Fibroblast of skin of left quadriceps (primary cell): Measurements from ENCODE around the gene NKG7.

Experiments used
- DNase-seq, 2 experiments: peaks; one replicate each; pipeline ENCODE4 v3.0.0-alpha.2; 2013; ENCODE audit warnings: low read depth in 2 of 2

The NKG7 gene

DNA sequence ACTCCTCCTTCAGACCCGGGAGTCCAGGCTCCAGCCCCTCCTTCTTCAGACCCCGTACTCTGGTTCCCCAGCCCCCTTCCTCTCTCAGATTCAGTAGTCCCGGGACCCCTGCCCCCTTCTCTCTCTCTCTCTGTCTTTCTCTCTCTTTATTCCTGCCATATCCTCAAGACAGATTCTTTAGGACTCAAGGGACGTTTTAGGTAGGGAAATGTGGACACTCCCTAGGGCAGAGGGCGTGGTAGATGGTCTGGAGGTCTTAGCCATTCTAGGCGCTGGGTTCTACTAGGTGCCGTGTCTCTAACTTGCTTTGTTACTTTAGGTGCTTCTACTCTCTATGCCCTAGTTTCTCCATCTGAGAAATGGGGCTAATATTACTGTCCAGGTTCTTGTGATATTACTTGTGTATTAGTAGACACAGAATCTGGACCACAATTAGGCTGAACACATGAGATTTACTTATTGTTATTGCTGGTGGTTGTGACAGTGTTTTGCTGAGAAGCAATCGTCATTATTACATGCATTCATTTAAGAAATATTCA lies 18.7 kb upstream of the NKG7 start:
- no peak for DNase-seq

DNA sequence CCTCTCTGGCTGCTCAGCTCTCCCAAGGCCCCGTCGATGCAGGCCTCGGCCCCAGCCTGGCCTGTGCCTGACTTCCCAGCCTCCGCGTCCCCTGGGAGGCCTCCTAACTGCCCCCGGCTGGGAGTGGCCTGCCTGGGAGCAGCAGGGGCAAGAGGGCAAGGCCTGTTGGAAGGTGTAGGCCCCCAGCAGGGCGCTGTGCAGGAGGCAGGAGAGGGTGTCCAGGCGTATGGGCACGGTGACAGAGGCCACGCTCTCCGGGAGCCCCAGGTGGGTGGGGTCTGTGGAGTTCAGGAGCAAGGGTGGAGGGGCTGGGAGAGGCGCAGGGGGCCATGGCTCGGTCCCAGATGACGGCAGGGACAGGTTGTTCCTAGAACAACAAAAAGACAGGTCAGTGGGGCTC lies 16.7 kb upstream of the NKG7 start:
- no peak for DNase-seq

DNA sequence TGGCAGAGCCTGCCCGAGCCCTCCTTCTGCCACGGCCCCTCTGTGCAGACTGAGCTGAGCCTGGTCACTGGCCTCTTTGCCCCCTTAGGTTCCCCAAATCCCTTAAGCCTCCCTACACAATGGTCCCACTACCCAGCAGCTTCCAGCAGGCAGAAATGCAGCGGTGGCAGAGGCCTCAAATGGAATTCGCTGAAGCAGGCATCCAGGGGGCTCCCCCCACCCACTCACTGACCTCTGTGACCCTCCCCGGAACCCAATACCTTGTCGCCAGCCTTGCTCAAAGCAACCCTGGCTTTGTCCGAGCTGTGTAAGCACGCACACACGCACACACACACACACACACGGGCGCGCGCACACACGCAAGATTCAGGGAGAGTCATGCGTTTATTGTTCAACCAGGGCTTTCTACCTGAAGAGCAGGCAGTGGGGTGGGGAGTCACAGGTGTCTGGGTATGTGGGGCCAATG lies 15.5 kb upstream of the NKG7 start, which contains the start of gene LIM2:
Gene LIM2, minus strand, starts transcription at position 51 of the 466 bp plus-strand sequence. CDS start 531 bp downstream, outside the sequence.
- DNase-seq: no peak

DNA sequence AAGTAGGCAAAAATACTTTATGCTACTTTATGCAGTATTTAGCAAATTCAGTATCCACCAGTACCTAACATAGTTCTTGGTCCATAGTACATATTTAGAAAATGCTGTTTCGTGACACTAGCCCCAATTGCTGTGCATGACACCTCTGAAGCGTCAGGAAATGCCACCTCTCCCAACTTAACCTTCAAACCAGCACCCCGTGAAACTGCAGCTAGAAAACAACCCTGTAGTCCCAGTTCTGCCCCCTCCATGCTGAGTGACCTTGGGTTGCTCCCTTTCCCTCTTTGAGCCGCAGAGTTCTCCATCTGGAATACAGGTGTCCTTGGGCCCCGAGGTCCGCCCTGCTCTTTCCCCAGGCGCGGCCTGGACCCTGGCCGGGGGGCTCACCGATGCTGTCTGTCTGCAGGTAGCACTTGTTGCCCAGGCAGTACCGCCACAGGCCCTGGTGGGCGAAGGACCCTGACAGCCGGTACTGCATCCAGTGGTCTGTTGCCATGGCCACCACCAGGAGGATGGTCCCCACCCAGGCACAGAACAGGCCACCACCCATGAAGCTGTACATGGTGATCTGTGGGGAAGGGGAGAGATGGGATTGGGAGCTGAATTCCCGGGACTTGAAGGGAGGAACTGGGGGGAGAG lies 14.5 kb upstream of the NKG7 start:
- DNase-seq: no peak

DNA sequence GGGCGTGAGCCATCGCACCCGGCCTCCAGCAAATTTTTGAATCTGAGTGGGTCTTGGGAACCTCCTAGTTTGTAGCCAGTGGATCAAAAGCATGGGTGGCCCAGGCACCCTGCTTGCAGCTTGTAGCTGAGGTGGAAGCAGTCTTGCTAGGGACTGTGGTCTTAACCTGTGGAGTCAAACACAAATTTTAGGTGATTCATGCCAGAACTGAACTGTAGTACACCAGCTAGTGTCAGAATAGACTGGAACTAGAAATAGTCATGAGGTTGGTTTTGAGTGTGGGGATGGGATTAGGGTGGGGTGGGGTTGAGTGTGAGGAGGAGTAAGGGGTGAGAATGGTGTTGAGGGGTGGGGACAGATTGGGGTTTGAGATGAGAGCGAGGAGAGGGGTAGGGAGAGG lies 9.6 kb upstream of the NKG7 start:
- DNase-seq: no peak

DNA sequence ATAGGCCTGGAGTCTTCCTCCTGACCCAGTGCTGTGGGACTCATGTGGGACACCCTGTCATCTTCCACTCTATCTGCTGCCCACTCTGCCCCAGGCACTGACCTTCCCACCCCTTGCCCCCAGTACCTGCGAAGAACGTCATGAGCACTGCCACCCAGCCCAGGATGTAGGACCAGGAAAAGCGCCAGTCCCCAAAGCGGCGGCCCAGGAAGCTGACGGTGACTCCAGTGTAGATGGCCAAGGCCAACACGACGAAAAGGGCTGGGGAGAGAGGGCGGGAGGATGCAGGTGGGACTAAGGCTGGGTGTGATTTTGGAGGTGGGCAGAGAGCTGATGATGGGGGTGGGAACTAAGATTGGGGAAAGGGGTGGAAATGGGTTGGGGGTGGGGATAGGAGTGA lies 7.9 kb upstream of the NKG7 start:
- DNase-seq: no peak

DNA sequence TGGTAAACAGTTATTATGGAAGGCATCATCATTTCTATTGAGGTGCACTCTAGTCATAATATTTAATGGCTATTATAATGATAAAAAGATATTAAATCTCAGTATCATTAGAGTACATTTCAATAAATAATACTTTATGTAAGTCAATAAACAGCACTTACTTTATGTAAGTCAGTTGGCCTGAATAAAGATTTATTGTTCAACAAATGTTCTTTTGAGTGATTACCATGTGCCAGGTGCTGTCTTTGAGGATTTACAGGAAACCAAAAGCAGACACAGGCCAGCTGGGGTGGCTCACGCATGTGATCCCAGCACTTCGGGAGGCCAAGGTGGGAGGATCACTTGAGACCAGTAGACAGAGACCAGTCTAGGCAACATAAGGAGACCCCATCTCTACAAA lies 5.0 kb upstream of the NKG7 start:
- no peak for DNase-seq

DNA sequence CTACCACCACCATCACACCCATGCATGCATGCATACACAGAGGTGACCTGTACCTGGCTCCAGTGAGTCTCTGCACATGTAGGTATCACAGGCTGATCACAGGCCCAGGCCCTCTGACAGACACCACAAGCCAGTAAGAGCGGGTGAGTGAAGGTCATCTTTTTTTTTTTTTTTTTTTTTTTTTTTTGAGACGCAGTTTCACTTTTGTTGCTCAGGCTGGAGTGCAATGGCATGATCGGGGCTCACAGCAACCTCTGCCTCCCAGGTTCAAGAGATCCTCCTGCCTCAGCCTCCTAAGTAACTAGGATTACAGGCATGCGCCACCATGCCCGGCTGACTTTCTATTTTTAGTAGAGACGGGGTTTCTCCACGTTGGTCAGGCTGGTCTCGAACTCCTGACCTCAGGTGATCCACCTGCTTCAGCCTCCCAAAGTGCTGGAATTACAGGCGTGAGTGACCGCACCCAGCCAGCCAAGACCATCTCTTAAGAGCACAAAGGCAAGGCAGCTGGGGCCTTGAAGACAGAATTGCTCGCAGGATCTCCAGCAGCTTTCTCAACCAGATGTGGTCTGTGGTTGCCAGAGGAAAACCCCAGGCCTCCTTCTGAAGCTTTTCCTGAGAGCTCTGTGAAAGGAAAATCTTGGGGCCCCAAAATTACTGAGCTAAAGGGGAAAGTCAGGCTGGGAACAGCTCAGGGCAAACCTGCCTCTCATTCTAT lies 3.2 kb upstream of the NKG7 start:
- no peak for DNase-seq

DNA sequence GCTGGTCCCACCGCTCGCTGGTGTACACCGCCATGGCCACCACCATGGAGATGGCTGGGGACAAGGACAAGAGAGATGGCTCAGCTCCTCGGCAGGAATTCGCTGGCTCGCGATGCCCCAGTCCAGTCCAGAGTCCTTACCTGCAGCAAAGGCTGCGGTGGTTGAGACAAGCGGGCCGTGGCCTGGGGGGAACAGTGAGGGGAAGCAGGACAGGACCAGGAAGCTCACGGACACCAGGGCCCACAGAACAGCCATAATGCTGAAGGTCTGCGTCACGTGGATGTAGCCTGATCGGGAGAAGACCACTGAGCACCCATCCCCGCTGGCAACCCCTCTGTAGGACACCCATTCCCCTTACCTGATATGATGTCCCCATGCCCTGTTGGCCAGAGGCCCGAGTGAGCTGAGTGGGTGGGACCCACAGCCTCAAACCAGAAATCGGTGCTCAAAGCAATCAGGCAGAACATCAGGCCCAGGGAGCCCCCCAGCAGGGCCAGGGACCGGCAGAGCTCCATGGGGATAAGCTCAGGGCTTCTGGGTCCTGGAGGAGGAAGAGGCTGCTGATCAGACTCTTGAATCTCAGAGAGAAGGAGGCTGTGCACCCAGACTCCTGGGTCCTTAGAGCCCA lies 319 bp downstream of the NKG7 start:
- DNase-seq: no peak

DNA sequence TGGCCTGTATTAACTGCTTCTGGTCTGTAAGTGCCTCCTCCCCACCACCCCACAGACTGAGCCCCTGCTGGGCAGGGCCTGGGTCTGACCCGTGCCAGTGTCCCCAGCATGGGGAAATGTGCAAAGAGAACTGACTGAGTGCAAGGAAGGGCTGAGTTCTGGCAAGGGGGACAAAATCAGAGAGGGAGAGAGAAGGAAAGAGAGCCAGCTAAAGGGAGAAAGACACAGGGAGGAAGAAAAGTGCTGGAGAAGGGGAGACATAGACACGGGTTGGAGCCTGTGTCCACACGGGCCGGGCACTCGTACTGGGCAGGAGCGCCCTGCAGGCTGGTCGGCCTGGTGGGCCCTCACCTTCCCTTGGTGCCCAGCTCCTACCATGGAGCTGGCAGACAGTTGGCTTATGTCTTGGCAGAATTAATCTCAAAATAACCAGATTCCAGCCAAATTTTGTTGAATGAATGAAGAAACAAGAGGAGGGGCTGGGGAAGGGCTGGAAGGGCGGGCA lies 1.2 kb downstream of the NKG7 start:
- DNase-seq: no peak

DNA sequence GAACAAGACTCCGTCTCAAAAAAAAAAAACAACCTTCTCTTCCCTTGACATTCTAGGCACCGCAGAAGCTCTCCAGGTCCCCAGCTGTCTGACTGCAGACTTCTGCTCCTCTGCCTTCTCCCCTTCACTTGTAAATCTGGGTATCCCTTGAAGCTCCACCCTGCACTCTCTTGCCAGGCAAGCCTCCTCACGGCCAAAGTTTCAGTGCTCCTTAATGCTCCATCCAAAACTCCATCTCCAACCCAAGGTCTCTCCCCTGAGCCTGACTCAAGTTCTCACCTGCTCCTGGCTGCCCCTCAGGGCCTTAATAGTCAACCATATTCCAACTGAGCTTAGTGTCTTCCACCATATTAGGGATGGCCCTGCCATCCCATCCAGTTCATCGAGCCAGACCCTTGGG lies 2.2 kb downstream of the NKG7 start:
- no peak for DNase-seq

DNA sequence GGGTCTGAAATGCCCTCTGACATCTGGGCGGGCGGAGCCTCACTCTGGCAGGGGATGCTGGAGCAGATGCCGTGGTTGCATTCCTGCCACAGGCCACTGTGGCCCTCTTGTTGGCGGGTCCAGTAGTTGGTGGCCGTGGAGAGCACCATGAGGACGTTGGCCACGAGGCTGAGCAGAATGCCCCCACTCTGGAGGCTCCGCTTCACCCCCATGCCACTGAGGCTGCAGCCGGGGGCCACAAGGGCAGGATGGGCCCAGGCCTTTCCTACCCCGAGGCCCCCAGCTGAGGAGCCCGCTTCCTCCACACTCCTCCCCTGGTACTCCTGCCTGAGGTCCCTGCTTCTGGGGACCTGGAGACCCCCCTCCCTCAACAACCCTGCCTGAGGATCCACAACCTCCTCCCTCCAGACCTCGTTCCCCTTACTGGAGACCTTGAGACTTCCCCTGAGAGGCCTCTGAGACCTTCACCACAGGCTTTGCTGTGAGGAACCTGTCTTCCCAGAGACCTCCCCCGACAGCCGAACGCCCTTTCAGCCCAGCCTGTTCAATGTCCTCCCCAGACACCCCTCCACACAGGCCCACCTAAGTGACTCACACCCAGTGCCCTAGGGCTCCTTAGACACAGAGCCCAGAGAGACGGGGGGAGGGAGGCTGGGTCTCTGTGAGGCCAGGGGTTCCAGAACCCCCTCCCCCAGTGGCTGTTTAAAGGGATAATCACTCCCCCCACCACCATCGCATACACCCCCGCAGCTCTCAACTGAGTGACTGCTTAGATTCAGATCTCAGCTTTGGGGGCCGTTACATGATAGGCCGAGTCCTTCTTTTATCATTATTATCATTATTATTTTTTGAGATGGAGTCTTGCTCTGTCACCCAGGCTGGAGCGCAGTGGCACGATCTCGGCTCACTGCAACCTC lies 3.8 kb downstream of the NKG7 start, which contains the start of gene CLDND2:
Gene CLDND2, minus strand, starts transcription at position 638 of the 917 bp plus-strand sequence. Its CDS starts 426 bp downstream, at position 212.
- no peak for DNase-seq

DNA sequence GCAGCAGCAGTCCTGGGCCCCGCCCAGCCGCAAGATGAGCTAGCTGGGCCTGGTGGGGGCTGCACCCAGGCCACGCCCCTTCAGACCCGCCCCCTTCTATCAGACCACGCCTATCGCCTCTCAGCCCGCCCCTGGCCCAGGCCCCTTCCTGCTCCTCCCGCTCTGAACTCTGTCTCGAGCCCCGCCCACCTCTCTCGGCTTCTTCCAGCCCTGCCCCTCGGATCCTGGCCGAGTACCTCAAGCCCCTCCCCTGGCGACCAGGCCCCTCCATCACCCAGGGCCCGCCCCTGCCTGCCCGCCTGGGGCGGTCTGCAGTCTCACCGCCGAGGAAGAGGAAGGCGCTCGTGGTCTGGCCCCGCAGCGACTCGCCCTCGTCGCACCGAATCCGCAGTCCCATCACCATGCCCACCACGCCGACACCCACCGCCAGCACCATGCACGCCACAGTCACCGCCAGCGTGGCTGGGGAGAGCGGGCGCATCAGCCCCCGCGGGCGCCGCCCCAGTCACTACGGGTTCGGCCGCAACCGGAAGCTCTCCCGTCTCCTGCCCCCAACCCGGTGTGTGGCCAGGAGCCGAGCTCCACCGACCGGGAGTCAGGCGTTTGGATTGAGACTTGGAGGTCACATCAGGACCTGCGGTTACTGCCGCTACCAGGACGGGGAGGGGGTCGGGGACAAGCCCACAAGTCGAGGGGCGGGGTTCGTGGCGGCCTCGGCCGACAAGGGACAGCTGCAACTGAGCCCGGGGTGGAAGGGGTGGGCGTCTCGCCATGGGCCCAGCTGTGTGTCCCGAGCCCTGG lies 4.7 kb downstream of the NKG7 start:
- DNase-seq: peak; percentile 97

DNA sequence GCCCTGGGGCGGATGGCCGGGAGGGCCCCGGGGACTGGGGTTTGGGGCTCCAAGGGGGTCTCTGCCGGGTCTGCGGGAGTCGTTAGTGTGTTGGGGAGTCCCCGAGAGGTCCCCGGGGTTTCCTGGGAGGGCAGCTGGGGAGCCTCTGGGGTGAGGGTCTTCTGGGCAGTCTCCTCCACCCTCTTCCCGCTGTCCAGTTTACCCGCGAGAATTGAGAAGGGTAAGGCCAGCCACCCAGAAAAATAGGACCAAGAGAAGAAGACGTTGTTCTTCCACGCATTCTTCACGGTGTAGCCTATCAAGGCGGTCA lies 5.2 kb downstream of the NKG7 start:
- DNase-seq: no peak

DNA sequence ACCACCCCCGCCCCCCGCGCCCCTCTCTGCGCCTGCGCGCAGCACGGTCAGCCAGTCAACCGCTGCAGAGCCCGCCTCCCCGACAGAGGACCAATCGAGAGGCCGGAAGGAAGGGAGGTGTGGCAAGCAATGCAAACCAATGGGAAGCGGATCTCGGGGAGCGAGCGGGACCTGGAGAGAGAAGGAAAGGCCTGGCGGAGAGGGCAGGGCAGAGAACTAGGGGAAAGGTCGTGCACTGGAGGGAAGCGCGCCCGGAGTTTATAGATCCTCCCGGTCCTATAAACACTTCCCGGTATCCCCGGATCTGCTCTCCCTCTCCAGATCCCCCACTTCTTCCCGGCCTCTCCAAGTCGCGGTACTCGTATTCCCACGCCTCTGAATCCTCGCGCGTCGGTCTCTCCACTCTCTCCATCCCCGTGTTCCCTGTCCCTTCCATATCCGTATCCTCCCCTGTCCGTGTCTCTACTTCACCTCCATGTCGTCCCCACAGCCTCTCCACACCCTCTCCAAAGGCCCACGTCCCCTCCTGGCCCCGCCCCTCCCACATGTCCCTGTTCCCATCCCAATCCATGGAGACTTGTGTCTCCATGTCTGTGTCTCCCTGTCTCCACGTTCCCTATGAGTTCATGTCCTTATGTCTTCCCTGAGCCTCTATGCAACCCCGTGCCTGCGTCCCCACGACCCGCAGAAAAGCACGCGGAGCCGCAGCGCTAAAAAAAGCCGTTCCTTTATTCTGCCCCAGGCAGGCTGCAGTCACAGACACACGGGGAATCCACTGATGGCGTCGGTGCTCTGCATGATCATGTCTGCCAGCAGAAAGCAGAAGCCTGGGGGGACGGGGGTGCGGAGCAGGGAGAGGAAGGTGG lies 5.8 kb downstream of the NKG7 start:
- peak; percentile 95 for DNase-seq

DNA sequence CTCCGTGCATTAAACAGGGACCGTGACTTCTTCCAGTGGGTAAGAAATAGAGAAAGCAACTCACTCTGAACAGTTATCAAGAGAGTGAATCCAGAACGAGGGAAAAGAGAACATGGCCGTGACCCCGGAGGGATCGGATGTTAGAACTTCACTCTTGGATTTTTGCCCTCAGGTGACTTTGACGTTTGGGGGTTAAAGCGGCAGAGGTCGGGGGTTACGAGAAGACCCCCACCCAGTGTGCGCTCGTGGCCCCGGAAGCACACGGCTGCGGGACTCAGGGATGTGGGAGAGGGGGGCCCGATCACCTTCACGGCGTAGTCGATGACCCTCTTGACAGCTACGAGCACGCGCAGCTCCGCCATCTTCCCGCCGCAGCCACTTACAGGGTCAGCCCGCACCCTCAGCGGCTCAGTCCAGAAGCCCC lies 6.5 kb downstream of the NKG7 start, which contains the start of gene ETFB:
Gene ETFB, minus strand, starts transcription at position 424 of the 424 bp plus-strand sequence. Its CDS starts 62 bp downstream, at position 362.
- DNase-seq: no peak

DNA sequence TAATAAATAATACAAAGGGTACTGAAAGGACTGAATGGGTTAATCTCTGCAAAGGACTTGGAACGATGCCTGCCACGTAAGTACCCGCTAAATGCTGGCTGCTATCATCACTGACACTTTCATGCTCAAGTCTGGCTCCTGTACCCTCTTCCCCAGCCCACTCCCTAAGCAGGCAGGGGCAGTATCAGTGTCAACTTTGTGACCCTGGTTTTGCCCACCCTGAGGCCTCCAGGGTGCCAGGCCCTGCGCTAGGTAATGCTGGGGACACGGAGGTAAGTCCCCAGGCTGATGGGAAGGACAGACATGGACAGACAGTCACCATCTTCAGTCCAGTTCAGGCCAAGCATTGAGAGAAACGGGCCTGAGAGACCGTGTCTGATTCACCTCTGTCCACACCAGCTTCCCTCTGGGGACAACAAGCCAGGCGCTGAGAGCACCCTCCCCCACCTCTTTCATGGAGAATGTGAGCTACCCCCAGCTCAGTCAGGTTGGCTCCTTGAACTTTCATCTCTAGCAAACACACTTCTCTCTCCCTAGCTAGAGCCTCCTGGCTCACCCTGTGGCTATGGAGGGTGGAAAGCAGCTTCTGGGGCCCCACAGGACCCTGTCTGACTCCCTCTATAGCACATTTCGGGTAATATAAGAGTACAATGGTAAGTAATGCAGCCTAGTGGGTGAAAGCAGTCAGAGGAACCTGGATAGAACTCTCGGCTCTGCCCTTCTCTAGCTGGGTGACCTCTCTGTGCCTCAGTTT lies 7.1 kb downstream of the NKG7 start:
- no peak for DNase-seq

DNA sequence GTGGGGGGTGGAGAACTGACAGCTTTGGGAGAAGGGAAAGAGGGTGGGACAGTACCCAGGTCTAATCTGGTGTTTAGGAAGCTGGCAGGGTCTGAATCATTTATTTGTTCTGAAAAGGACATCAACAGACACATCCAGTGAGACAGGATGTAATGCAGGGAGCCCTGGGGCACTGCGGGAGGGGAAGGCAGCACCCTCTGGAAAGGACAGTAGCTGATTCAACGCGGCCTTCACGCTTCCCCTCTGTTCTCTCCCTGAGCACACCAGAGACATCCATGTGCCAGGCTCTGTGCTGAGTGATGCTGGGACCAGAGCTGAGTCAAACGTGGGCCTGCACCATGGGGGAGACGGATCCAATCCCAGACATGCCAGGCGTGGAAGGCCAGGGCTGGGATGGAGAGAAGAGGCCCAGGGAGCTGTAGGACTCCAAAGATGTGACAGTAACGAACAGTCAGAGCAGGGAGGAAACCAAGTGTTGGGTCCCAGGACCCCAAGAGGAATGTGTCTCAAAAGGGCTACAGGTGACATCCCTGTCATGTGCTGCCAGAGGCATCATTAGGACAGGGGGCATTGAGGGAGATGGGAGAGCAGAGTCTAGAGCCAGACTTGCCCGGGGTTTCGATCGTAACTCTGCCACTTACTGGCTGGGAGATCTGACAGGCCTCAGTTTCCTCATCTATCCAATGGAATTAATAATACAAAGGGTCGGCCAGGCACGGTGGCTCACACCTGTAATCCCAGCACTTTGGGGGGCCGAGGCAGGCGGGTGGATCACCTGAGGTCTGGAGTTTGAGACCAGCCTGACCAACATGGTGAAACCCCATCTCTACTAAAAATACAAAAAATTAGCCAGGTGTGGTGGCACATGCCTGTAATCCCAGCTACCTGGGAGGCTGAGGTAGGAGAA lies 8.0 kb downstream of the NKG7 start:
- no peak for DNase-seq
